ENCODE data around the gene GSDME.

The GSDME gene

GRCh38 chr7:24657980-24658379 is 99.3 kb downstream of the GSDME start:
- DNase-seq (ENCODE audit: low read depth, low spot score): no peak
- H3K4me1 ChIP-seq (ENCODE audit: insufficient read depth, insufficient read length): no peaks in the 10 kb centered on the region
- H3K9ac ChIP-seq (ENCODE audit: insufficient read length, low read depth): no peak overlapping the region
- TF ChIP-seq ZNF274 (IDR thresholded peaks at IDR 0.05; ENCODE audit: low read depth, low read length) (no peak), YY1 (IDR thresholded peaks at IDR 0.05; ENCODE audit: insufficient read depth, insufficient read length) (no peak), SUZ12 (IDR thresholded peaks at IDR 0.05; ENCODE audit: extremely low read depth, insufficient read depth, insufficient read length) (no peak)
- H3K4me3 ChIP-seq (ENCODE audit: insufficient read length, low read depth): no peak overlapping the region
- no peaks in the 10 kb centered on the region for H3K36me3 ChIP-seq (ENCODE audit: insufficient read depth, insufficient read length, low read length)
- no peaks in the 10 kb centered on the region for H3K27me3 ChIP-seq (ENCODE audit: insufficient read depth, insufficient read length)
- no peaks in the 10 kb centered on the region for H3K9me3 ChIP-seq (ENCODE audit: insufficient read depth, low read length)

DNA sequence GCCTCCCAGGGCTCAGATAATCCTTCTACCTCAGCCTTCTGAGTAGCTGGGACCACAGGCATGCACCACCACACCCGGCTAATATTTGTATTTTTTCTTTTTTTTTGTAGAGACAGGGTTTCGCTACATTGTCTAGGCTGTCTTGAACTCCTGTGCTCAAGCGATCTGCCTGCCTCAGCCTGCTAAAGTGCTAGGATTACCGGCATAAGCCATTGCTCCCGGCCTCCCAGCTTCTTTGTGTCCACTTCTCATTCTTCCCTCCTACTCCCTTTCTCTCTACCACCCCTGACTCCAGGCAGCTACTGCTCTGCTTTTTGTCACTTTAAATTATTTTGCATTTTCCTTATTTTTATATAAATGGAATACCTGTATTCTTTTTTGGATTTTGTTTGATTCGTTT is 100.7 kb downstream of the GSDME start:
- TF ChIP-seq SUZ12 (IDR thresholded peaks at IDR 0.05; ENCODE audit: extremely low read depth, insufficient read depth, insufficient read length) (no peak), YY1 (IDR thresholded peaks at IDR 0.05; ENCODE audit: insufficient read depth, insufficient read length) (no peak), ZNF274 (IDR thresholded peaks at IDR 0.05; ENCODE audit: low read depth, low read length) (no peak)

GRCh38 chr7:24654305-24654704 is 103.0 kb downstream of the GSDME start:
- Histone ChIP-seq H3K9me3 (ENCODE audit: insufficient read depth, low read length) (no peaks in the 10 kb centered on the region), H3K9ac (ENCODE audit: insufficient read length, low read depth) (no peak overlapping the region), H3K4me3 (ENCODE audit: insufficient read length, low read depth) (no peak overlapping the region), H3K27me3 (ENCODE audit: insufficient read depth, insufficient read length) (no peaks in the 10 kb centered on the region), H3K36me3 (ENCODE audit: insufficient read depth, insufficient read length, low read length) (peaks cover 12% of the 10 kb centered on the region), H3K4me1 (ENCODE audit: insufficient read depth, insufficient read length) (no peaks in the 10 kb centered on the region)
- DNase-seq (ENCODE audit: low read depth, low spot score): no peak
- TF ChIP-seq SUZ12 (IDR thresholded peaks at IDR 0.05; ENCODE audit: extremely low read depth, insufficient read depth, insufficient read length) (no peak), ZNF274 (IDR thresholded peaks at IDR 0.05; ENCODE audit: low read depth, low read length) (no peak), YY1 (IDR thresholded peaks at IDR 0.05; ENCODE audit: insufficient read depth, insufficient read length) (no peak)

More for the DNA sequence above, 100.7 kb downstream of the GSDME start:
- Histone ChIP-seq H3K9ac (ENCODE audit: insufficient read length, low read depth) (no peak overlapping the region), H3K9me3 (ENCODE audit: insufficient read depth, low read length) (no peaks in the 10 kb centered on the region), H3K4me1 (ENCODE audit: insufficient read depth, insufficient read length) (no peaks in the 10 kb centered on the region), H3K4me3 (ENCODE audit: insufficient read length, low read depth) (no peak overlapping the region), H3K27me3 (ENCODE audit: insufficient read depth, insufficient read length) (no peaks in the 10 kb centered on the region), H3K36me3 (ENCODE audit: insufficient read depth, insufficient read length, low read length) (no peaks in the 10 kb centered on the region)
- no peak for DNase-seq (ENCODE audit: low read depth, low spot score)

- H3K36me3 ChIP-seq (ENCODE audit: insufficient read depth, insufficient read length, low read length): peaks cover 15% of the 10 kb centered on the region
- TF ChIP-seq SUZ12 (IDR thresholded peaks at IDR 0.05; ENCODE audit: extremely low read depth, insufficient read depth, insufficient read length): no peak
- TF ChIP-seq ZNF274 (IDR thresholded peaks at IDR 0.05; ENCODE audit: low read depth, low read length): no peak
- TF ChIP-seq YY1 (IDR thresholded peaks at IDR 0.05; ENCODE audit: insufficient read depth, insufficient read length): no peak
Observed at GRCh38 chr7:24653316-24654085, 103.8 kb downstream of the GSDME start.

GRCh38 chr7:24652251-24652939 is 104.9 kb downstream of the GSDME start:
- H3K4me3 ChIP-seq (ENCODE audit: insufficient read length, low read depth): no peak overlapping the region
- no peak overlapping the region for H3K9ac ChIP-seq (ENCODE audit: insufficient read length, low read depth)
- H3K4me1 ChIP-seq (ENCODE audit: insufficient read depth, insufficient read length): no peaks in the 10 kb centered on the region
- no peaks in the 10 kb centered on the region for H3K27me3 ChIP-seq (ENCODE audit: insufficient read depth, insufficient read length)
- TF ChIP-seq SUZ12 (IDR thresholded peaks at IDR 0.05; ENCODE audit: extremely low read depth, insufficient read depth, insufficient read length): no peak
- no peak for TF ChIP-seq YY1 (IDR thresholded peaks at IDR 0.05; ENCODE audit: insufficient read depth, insufficient read length)
- TF ChIP-seq ZNF274 (IDR thresholded peaks at IDR 0.05; ENCODE audit: low read depth, low read length): no peak
- no peak for DNase-seq (ENCODE audit: low read depth, low spot score)
- H3K36me3 ChIP-seq (ENCODE audit: insufficient read depth, insufficient read length, low read length): peaks cover 18% of the 10 kb centered on the region
- no peaks in the 10 kb centered on the region for H3K9me3 ChIP-seq (ENCODE audit: insufficient read depth, low read length)

More at GRCh38 chr7:24653316-24654085, 103.8 kb downstream of the GSDME start:
- H3K9ac ChIP-seq (ENCODE audit: insufficient read length, low read depth): no peak overlapping the region
- H3K4me3 ChIP-seq (ENCODE audit: insufficient read length, low read depth): no peak overlapping the region
- no peaks in the 10 kb centered on the region for H3K27me3 ChIP-seq (ENCODE audit: insufficient read depth, insufficient read length)
- H3K4me1 ChIP-seq (ENCODE audit: insufficient read depth, insufficient read length): no peaks in the 10 kb centered on the region
- DNase-seq (ENCODE audit: low read depth, low spot score): no peak
- no peaks in the 10 kb centered on the region for H3K9me3 ChIP-seq (ENCODE audit: insufficient read depth, low read length)
